ENCODE measurements around the gene HTR3E.

- no peak for TF ChIP-seq EZH2 (IDR thresholded peaks at IDR 0.05; ENCODE audit: borderline replicate concordance, low read length)
- TF ChIP-seq, protein P1, sequence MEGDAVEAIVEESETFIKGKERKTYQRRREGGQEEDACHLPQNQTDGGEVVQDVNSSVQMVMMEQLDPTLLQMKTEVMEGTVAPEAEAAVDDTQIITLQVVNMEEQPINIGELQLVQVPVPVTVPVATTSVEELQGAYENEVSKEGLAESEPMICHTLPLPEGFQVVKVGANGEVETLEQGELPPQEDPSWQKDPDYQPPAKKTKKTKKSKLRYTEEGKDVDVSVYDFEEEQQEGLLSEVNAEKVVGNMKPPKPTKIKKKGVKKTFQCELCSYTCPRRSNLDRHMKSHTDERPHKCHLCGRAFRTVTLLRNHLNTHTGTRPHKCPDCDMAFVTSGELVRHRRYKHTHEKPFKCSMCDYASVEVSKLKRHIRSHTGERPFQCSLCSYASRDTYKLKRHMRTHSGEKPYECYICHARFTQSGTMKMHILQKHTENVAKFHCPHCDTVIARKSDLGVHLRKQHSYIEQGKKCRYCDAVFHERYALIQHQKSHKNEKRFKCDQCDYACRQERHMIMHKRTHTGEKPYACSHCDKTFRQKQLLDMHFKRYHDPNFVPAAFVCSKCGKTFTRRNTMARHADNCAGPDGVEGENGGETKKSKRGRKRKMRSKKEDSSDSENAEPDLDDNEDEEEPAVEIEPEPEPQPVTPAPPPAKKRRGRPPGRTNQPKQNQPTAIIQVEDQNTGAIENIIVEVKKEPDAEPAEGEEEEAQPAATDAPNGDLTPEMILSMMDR (IDR thresholded peaks at IDR 0.05; ENCODE audit: low read length), result no peak
These were observed 37.2 kb downstream of the HTR3E start for GRCh38 chr3:184133840-184134745.
